Smooth muscle cell of the brain vasculature (primary cell): ENCODE results near the gene UBAC1.

Source experiments
- DNase-seq: peaks from one replicate; pipeline ENCODE4 v3.0.0-alpha.2; 2012; ENCODE audit warnings: low read depth, low spot score

Gene UBAC1

DNA sequence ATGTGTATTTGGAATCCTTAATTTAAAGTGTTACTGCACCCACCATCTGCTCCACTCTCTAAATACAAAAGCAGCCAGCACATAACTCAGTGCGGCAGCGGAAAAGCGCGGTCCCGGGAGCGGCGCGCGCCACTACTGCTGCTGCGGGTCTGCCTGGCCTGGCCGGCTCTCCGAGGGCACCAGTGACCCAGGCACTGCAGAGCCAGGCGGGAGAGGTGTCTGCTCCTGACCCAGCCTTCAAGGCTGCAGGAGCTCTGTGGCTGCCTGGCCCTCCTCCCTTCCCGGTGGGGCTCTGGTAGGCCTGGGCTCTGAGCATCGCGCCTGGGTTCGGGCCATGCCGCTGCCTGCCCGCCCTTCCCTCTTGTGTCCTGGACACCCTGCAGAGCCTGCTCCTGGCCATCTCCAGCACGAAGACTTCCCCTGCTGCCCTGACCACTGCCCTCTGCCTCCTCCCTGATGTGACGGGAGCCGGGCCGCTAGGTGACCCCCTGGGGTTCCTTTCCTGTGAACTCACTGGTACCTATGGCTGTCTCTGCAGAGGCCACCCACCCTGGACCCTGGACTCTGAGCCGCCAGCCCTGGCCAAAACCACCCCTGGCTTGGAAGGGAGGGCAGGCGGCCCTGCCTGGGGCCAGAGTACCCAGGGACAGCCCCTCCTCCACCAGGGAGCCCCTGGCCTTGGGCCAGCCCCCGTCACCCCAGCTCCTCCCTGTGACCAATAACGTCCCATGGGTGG, 32.8 kb upstream of the UBAC1 start:
- no peak for DNase-seq

DNA sequence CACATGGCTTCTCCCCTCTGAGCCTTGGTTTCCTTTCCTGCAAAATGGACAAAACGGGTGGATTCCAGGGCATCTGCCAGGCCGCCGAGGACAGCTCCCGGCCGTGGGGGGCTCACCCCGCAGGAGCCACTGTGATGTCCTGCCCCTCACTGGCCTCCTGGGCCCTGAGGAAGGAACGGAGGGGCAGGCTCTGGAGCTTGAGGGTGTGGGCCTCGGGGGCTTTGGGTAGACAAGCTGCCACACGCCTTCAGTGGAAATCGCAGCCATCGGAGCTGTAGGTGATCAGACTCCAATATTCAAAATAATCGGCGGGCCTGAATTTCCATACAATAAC, 32.2 kb upstream of the UBAC1 start:
- DNase-seq: no peak

DNA sequence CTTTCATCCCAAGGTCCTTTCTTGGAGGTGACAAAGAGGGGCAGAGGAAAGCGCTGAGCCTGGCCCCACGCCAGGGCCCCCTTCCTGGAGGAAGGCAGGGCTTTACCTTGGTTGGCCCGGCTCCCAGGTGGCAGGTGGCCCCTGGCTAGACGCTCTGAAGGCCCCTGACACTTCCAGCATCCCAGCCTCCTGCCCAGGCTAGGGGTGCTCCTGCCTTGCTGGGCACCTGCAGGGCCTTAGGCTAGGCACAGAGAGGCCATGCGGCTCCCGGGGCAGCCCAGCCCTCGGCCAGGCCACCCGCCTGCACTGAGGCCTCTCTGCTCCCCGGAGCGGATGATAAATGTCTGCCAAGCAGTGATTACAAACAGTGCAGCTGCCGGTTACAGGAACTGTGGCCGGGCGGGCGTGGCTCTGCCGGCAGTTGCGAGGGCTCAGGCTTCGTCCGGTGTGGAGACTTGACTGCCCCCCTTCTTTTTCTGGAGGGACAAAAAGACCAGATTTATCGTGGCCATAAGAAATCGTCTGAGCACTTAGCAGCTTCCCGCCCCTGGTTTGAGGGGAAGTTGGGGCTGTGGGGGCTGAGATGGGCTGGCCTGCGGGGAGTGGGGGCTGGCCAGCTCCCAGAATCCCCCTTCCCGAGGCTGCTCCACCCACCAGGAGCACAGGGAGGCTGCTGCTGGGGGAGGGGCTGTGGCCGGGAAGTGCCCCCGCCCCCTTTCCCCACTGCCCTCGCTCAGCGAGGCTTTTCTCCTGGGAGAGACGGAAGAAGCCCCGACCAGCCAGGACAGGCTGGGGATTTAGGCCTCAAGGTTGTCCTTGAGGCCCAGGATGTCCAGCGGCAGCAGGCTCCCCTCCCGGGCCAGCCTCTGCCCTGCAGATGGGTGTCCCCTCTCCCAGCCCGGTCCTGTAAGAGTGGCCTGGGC, 31.6 kb upstream of the UBAC1 start:
- DNase-seq: no peak

DNA sequence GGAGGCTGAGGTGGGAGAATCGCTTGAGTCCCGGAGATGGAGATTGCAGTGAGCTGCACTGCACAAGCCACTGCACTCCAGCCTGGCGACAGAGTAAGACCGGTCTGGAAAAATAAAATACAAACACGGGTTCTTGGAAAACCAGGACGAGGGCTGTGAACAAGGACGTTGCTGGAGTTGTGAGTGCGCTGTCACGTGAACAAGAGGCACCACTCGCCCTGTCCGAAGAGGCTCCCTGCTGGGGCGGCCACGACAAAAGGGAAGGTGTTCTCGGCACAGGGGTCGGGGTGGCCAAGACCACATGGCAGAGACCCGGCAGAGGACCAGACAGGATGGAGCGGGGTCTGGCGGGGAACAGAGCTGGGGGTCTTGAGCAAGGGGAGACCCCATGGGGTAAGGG, 30.6 kb upstream of the UBAC1 start:
- no peak for DNase-seq

DNA sequence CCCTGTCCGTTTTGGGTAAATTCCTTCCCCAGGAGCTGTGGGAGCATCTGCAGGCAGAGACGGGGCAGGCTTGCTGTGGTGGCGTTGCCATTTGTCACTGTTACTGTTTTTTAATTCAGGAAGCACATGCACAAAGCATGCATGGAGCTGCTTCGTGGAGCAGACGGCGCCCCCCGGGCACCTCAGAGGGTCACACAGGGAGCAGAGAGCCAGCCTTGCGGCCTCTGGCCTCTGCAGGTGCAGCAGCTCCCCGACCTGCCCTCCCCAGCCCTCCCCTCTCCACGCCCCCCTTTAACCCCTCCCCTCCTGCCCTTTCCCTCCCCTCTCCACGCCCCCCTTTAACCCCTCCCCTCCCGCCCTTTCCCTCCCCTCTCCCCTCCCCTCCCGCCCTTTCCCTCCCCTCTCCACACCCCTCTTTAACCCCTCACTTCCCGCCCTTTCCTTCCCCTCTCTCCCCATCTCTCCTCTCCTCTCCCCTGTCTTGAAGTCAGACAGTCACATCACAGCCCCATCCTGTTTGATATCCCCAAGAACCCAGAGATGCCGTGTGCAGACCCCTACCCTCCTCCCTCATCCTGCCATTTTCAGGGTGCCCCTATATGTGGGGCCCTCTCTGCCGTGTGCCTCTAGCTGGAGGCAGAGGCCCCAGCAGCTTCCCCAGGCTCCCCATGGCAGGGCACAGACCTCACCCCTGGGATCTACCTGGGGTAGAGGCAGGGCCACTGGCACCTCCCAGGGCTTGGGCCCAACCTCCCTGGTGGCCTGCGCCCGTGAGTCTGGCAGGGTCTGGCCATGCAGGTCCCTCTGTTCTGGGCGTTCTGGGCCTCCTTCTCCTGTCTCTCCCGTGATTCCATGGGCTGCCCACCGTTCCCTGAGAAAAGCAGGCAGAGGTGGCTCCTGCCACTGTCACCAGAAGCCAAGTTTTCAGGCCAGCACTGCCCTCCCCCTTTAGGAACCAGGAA, 29.6 kb upstream of the UBAC1 start:
- DNase-seq: no peak

DNA sequence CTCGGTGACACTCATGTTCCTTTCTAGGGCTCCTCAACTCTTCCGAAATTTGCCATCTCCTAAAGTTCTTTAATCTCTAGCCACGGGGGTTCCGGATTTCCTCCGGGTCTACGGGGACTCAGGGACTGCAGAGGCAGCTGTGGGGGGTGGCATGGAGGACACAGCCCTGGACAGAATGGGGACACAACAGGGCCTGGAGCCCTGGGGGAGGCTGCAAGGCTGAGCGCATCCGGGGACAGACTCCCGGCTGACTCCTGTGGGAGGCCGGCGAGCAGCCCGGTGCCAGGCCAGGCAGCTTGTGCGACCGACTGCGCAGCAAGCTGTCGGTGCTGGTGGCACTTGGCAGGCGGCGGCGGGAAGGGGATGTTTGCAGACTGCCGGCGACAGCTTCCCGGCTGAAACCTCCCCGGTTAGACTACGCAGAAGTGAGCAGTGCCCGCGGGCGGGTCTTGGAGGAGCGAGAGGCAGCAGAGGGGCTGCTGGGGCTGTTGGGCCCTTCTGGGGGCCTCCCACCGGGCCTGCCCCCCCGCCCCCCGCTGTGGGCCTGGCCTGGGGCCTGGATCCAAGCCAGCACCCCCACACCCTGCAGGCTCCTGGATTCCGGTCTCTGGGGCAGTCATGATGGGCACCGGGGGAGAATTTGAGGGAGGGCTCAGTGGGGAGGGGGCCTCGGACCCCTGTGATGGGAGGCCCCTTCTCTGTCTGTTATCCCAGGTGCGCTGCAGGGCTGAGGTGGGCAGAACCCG, 28.7 kb upstream of the UBAC1 start:
- no peak for DNase-seq

DNA sequence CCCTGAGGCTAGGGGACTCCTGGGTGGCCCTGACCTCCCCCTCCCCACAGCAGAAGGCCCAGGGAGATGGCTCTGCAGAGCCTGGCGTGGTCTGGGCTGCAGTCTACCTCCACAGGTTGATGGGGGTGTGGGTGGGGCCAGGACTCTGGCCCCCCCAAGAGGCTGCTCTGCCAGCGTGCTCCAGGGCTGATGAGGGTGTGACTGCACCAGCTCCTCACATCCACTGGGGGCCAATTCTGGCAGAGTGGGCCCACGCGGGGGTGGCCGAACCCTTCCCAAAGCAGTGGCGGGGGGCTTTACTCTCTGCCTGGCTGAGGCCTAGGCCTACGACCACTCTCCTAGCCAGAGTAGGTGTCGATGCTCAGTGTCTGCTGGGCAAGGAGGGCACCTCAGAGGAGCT, 28.0 kb upstream of the UBAC1 start:
- DNase-seq: no peak

DNA sequence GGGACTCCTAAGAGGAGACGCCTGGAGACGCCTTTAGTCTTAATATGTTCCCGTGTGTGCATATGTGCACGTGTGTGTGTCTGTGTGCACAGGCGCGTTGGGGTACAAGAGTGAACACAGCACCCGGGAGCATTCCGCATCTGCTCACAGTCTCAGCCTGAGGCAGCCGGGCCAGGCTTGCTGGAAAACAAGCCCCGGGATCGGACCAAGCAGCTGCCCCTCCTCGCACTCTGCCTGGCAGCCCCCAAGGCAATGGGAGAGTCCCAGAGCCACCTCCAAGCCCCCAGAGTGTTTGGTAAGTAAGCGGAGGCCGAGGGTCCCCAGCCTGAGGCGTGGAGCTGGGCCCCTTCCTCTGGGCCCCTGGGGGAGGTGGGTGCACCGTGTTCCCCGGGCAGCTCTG, 27.3 kb upstream of the UBAC1 start:
- no peak for DNase-seq

DNA sequence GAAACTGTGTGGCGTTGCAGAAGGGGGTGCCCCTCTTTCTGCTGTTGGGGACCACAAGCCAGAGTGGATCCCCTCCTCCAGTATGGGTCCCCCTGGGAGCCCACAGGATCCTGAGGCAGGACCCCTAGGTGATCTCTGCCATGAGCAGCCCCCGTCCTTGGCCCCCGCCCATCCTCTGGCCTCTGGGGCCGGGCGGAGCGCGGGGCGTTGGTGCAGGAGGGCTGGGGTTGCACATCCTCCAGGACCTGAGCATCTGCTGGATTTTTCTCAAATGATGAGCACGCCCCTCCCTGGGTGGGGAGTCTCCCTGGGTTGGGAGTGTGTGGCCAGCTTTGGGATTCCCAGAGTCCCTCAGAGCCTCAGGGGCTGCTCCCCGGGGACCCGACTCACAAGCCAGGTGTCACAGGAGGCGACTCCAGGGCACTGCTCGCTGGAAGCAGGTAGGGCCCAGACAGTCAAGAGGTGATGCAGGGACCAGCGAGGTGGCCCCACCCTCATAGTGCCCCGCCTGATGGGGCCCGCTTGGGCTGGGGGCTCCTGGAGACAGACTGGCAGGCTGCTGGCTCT, 26.7 kb upstream of the UBAC1 start:
- DNase-seq: no peak

DNA sequence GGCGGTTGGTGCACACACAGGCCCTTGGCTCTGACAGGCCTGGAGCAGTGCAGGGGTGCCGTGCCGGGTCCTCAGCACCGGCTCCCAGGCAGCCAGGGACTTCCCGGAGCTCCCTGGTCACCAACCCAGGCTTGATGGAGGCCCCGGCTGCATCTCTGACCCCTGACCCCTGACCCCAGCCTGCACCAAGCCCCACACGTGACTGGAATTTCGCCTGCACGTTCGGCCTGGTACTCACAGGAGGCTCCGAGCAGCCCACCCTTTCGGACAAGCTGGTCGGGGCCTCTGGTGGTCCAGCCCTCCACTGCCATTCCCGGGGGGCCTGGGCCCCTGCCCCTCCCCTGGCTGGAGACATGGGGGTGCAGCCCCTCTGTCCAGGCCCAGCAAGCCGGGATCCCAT, 25.4 kb upstream of the UBAC1 start:
- no peak for DNase-seq

DNA sequence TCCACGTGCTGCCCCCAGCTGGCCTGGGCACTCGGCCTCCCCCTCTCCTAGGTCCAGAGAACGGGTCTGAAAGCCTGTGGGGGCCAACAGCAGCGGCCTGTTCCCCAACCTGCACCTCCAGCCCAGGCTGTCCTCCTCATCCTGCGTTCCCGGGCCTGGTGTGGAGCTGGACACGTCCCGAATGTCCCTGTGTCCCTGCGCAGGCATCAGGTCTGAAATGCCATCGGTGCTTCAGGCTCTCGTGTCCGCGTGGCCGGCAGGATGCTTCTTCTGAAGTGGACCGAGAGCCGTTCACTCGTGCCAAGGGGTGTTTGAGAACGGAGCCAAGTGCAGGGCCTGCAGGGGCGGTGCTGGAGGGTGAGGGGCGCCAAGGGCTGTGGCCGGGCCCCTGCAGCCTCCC, 24.7 kb upstream of the UBAC1 start:
- DNase-seq: no peak

DNA sequence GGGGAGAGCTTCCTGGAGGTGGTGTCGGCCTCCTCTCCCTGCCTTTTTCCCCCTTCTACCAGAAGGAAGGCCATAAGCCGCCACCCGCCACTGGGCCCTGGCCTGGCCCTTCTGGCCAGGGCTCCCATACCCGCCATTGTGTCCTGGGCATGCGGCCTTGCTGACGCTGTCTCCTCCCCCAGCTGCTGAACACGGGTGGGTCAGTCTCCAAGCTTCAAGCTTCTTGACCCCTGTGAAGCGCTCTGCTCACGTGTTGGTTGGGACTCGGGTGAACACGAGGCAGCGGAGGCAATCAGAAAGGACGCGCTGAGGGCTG, 24.2 kb upstream of the UBAC1 start:
- no peak for DNase-seq

DNA sequence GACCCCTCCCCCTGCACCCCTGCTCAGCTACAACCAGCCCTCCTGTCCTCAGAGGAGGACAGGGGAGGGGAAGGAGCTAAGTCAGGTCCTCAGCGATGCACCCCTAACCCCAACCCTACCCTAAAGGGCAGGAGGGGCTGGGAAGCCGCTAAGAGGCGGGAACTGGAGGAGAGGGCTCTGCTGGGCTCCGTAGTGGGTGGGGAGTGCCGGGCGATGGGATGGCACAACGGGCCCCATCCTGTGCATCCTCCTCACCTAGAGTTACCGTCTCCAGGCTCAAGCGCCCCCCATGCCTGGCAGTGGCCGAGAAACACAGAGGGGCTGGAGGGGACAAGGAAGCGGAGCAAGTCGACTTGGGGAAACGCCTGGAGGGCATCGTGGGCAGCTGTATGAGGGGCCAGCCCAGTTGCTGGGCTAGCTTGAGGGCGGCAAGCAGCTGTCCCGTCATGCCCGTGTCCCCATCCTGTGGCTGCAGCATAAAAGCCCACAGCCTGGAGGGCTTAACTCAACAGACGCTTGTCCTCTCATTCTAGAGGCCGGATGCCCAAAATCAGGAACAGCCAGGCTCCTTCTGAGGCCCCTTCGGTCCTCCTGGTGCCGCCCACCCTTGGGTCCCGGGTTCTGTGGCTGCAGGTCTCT, 23.0 kb upstream of the UBAC1 start:
- DNase-seq: no peak

DNA sequence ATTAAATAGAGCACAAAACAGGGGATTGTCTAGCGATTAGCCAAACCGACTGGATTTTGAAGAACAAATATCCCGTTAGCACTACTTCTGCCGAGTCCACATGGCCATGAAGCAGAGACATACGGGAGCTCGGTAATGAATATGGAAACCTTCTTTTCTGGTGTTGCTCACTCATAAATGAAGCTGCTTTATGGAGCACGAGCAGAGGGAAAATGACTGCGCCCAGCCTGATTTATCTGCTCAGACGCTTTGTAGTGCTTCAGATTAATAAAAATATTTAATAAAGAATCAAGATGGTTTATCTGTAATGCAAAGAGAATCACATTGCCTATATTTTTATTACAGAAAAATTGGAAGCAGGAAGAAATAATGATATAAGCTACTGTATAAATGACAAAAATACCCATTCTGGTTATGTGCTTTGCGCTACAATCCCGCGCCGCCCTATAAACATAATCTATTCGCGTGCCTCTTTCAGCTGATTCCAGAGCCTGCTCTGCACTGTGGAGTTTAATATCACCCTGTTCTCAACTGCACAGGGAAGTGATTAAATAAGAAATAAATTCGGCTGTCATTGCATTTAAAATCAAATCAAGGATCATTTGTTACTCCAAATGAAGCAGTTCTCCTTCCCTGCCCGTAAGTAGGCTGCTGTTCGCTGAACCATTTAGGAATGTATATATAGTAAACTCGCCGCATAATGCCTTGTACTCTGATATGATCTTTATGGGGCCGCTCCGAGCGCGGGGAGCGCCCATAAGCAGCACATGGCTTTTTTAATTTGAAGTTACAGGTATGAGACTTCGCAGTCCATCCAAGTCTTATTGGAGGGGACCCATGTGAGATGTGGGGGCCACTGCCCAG, 22.3 kb upstream of the UBAC1 start:
- DNase-seq: no peak

DNA sequence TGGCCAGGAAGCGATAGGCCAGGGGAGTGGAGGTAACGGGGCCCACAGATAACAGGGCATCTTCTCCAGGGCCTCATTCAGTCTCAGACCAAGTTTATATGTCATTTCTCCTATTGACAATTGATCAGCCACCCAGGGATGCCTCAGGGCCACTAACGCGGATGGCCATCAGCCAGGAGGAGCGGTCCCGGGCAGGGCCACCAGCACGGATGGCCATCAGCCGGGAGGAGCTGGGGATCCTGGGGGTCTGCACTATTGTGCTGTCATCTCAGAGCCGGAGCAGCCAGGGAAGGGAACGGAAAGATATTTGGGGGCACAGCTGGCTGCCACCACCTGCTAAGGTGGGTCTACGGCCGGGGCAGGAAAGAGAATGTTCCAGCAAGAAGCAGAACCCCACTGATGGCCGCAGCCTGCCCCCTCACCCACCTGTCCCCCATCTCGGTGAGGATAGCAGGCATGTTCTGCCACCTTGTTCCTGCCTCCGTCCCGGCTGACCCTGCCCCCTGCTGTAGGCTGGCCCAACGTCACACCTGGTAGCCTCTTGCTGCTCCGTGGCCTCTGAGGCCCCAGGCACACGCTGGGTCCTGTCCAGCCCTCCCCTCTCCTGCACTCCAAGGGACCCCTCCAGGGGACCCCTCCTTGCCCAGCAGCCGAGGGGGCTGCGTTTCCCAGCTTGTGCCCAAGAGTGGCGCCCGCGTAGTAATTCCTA, 21.5 kb upstream of the UBAC1 start:
- no peak for DNase-seq

DNA sequence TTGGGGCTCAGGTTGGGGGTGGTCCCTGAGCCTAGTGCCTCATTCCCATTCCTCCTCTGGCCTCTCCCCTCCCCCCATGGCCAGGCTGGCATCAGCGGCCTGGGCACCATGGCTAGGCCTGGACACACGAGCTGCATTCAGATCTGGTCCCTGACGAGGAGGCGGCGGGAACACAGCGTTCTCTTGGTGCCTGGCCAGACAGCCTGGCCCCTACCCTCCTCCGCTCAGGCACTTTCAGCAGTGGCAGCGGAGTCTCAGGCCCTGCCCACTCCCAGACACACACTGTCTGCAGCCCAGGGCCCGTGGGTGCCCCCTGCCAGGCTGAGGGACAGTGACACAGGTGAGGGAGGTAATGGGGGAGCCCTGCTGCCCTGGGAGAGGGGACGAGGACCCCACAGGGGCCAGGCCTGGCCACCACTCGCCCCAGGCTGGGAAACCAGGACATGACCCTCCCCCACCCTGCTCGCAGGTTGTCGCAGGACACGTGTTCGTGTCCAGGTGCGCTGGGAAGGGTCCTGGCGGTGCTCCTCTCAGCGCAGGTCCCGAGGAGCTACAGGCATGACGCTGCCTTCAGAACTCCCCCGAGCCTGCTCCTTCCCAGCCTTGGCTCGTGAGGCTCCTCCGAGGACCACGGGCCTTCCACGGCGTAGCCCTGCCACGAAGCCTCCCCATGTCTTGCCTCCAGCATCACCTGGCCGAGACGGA, 19.9 kb upstream of the UBAC1 start:
- no peak for DNase-seq

DNA sequence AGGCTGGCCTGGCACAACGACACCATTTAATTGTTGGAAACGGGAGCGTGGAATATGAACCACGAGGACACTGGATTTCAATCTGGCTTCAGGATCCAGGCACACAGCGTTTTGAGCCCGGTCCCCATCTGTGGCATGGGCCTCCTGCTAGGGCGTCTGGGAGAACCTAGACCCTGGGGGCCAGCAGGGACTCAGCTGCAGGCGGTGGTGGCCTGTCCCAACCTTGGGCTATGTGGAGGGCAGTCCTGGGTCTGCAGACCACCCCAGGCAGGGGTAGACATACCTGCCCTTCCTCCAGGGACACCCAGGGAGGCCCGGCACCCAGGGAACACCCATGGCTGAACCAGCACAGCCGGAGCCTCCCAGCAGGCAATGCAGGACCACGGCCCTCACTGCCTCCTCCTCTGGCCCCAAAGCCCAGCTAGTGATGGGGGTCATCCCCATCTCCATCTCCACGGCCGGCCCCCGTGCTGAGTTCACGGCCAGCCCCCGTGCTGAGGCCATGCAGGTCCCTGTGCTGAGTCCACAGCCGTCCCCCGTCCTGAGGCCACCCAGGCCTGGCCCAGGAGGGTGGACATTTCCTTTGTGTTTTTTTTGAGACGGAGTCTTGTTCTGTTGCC, 18.5 kb upstream of the UBAC1 start:
- no peak for DNase-seq
